Stimulated activated effector memory CD8-positive, alpha-beta T cell treated with anti-CD3 and anti-CD28 coated beads, Interleukin-12 subunit alpha, Interleukin-12 subunit beta, amount 100 ng/mL, for 72 hours (primary cell): Measurements from ENCODE around the gene ATXN10.
A peak's percentile ranks its signal among the peaks of the same experiment; 100 is the strongest.
"Not testable (repeated sequence)": the region's sequence is repeated elsewhere in the genome, so short reads cannot be mapped to it uniquely, and the experiment has no call there.

Experiments
- ATAC-seq: fragments of 150-1000 bp; cut with Tn5 transposase; 2 replicates; pipeline ENCODE4 v1.10.0; 2021
- DNase-seq, 2 donors: peaks; one replicate each; pipeline ENCODE4 v3.0.0; 2021 to 2022; ENCODE audit warnings: low spot score in 2 of 2
- H3K27ac Mint-ChIP-seq: one replicate; pipeline ENCODE4 v1.8.0; 2022; ENCODE audit warnings: mild to moderate bottlenecking, mixed read lengths
- H3K36me3 Mint-ChIP-seq: one replicate; pipeline ENCODE4 v1.8.0; 2022; ENCODE audit warnings: mild to moderate bottlenecking, mixed read lengths
- H3K4me1 Mint-ChIP-seq: one replicate; pipeline ENCODE4 v1.8.0; 2022; ENCODE audit warnings: mixed read lengths
- H3K4me3 Mint-ChIP-seq: one replicate; pipeline ENCODE4 v1.8.0; 2022; ENCODE audit warnings: mild to moderate bottlenecking, mixed read lengths
- H3K9me3 Mint-ChIP-seq: one replicate; pipeline ENCODE4 v1.8.0; 2022; ENCODE audit warnings: mixed read lengths

ATXN10 gene

DNA sequence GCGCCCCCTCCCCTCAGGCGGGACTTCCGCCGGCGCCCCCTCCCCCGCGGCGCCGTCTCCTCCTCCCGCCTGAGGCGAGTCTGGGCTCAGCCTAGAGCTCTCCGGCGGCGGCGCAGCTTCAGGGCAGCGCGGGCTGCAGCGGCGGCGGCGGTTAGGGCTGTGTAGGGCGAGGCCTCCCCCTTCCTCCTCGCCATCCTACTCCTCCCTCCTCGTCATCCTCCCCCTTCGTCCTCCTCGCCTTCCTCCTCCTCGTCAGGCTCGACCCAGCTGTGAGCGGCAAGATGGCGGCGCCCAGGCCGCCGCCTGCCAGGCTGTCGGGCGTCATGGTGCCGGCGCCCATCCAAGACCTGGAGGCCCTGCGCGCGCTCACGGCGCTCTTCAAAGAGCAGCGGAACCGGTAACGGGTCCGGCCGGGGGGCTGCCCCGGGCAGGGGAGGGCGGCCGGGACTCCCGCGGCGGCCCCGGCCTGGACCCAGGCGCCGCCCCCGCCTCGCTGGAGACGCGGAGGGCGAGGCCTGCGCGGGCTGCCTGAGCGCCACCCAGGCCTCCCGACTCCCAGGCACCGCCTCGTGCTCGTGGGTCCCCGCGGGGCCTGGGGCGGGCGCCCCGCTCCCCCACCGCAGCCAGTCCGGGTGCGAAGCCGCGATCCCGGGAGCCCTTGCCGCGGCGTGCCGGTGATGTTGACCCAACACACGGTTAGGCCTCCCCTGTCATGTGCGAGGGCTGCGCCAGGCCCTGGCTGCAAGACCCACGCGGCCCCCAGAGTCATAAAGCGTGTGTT lies at the start of gene ATXN10:
TSS of gene ATXN10 (plus strand) at position 52 of the 781 bp plus-strand sequence. CDS start at position 282, 230 bp downstream.
- H3K27ac Mint-ChIP-seq = peak within 1 kb of the TSS; percentile 94
- ATAC-seq (peak; percentile 84), DNase-seq (peak; percentile 48 to 84)
- peaks cover 18% of the 10 kb centered on the region for H3K36me3 Mint-ChIP-seq
- H3K4me3 Mint-ChIP-seq = peak within 1 kb of the TSS; percentile 84
- peaks cover 2% of the 10 kb centered on the region for H3K9me3 Mint-ChIP-seq
- peaks cover 35% of the 10 kb centered on the region for H3K4me1 Mint-ChIP-seq

DNA sequence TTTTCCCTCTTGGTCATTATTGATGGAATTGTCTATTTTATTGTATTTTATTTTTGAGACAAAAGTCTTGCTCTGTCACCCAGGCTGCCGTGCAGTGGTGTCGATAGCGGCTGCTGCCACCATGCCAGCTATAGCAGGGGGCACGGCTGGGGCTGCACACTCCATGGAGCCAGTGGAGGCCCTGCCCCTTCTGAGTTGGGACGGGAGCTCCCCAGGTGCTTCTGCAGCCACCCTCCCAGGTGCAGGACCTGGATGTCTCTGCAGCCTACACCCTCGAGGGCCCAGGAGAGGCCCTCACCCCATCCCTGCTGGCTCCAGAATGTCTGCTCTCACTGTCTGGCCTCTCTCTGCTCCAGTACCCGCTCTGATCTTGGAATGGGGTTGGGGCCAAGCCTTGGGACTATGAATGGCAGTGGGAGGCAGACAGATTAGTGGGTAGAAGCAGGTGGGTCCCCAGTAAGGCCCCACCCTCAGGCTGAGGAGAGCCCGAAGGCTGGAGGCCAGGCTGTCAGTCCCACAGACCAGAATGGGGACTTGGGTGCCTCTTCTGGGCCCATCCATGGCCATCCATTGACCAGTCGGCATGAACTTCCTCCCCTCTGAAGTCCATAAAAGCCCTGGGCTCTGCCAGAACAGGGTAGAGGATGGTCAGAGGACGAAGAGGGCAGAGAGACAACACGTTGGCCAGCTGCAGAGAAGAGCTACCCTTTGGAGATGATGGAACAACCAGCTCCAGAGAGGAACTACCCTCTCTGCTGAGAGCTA lies 49.6 kb upstream of the ATXN10 start:
- peaks cover 4% of the 10 kb centered on the region for H3K36me3 Mint-ChIP-seq
- DNase-seq (no peak), ATAC-seq (no peak)
- no peaks in the 10 kb centered on the region for H3K9me3 Mint-ChIP-seq
- H3K4me3 Mint-ChIP-seq = no peak overlapping the region
- H3K27ac Mint-ChIP-seq = no peak overlapping the region
- peaks cover 10% of the 10 kb centered on the region for H3K4me1 Mint-ChIP-seq

- not testable (repeated sequence) for H3K4me1 Mint-ChIP-seq
Observed at GRCh38 chr22:45623464-45624145, 48.0 kb upstream of the ATXN10 start.

GRCh38 chr22:45626198-45626651 lies 45.4 kb upstream of the ATXN10 start:
- Mint-ChIP-seq H3K36me3 (no peaks in the 10 kb centered on the region), H3K4me3 (no peak overlapping the region), H3K27ac (no peak overlapping the region), H3K4me1 (peaks cover 12% of the 10 kb centered on the region), H3K9me3 (no peaks in the 10 kb centered on the region)
- no peak for DNase-seq
- no peak for ATAC-seq

More at GRCh38 chr22:45623464-45624145, 48.0 kb upstream of the ATXN10 start:
- not testable (repeated sequence) for ATAC-seq, H3K36me3 Mint-ChIP-seq, H3K27ac Mint-ChIP-seq, H3K4me3 Mint-ChIP-seq, DNase-seq, H3K9me3 Mint-ChIP-seq

- H3K36me3 Mint-ChIP-seq = no peaks in the 10 kb centered on the region
- H3K9me3 Mint-ChIP-seq = no peaks in the 10 kb centered on the region
- no peak for DNase-seq
- H3K27ac Mint-ChIP-seq = no peak overlapping the region
- H3K4me3 Mint-ChIP-seq = no peak overlapping the region
- H3K4me1 Mint-ChIP-seq = peaks cover 12% of the 10 kb centered on the region
- ATAC-seq = no peak
Observed at GRCh38 chr22:45627489-45628233, 44.0 kb upstream of the ATXN10 start.

DNA sequence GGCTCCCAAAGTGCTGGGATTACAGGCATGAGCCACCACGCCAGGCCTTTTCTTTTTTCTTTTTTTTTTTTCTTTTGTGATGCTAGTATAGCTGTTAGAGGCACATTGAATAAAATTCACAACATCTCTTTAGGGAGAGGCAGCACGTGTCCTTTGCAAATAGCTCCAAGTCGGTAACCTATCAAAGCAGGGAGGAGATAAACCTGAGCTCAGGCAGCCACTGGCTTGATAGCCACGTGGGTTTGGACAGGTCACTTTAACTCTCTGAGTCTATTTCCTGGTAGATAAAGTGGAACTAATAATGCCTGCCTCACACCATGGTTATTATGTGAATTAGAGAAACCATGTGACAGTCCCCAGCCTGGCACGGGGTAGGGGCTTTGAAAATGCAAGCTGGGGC lies 43.1 kb upstream of the ATXN10 start:
- H3K4me3 Mint-ChIP-seq = no peak overlapping the region
- peaks cover 12% of the 10 kb centered on the region for H3K4me1 Mint-ChIP-seq
- DNase-seq (no peak), ATAC-seq (no peak)
- no peaks in the 10 kb centered on the region for H3K36me3 Mint-ChIP-seq
- H3K9me3 Mint-ChIP-seq = no peaks in the 10 kb centered on the region
- H3K27ac Mint-ChIP-seq = no peak overlapping the region

DNA sequence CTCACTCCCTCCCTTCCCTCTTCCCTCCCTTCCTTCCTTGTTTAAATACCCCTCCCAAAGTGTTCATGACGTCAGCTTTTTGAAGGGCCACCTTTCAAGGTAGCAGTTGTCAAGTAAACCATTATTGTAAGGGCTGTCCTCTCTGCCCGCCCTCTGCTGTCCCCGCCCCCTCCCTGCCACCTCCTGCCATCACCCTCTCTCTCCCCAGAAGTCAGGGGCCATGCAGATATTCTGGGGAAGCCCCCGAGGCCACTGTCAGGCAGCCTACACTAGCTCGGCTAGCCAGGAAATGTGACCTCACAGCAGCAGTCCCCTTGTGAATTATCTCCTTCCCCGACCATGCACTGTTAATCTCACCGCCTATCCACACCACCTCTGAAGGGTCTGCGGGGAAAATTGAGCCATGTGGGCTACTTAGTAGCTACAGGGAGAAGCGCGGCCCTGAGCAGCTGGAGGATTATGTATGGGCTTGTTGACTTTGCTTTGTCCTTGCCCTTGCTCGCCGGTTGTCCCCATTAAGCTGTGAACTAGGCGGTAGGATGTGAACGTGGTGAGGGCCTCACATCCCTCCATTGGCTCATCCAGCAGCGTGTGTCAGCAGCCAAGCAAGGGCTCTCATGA lies 42.1 kb upstream of the ATXN10 start:
- peaks cover 12% of the 10 kb centered on the region for H3K4me1 Mint-ChIP-seq
- ATAC-seq = peak; percentile 92

DNA sequence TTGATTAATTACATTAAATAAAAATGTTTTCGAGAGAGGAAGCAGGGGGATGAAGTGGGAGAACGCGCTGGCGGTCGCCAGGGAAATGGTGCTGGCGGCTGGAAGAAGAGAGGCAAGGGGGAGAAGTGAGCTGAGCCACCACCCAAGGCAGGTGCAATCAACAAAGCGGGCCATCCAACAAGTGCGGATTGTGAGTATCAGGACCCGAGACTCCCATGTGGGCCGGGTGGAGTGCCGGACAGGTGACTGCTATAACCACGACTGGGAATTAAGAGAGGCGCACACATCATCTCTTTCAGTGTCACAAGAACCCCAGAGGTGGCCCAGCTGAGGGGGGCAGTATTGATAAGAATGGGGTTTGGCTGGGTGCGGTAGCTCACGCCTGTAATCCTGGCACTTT lies 41.2 kb upstream of the ATXN10 start:
- ATAC-seq = no peak
- Mint-ChIP-seq H3K9me3 (no peaks in the 10 kb centered on the region), H3K4me1 (peaks cover 12% of the 10 kb centered on the region), H3K4me3 (no peak overlapping the region), H3K27ac (no peak overlapping the region), H3K36me3 (no peaks in the 10 kb centered on the region)
- no peak for DNase-seq

More for the DNA sequence above, 42.1 kb upstream of the ATXN10 start:
- DNase-seq = no peak
- H3K9me3 Mint-ChIP-seq = no peaks in the 10 kb centered on the region
- H3K4me3 Mint-ChIP-seq = no peak overlapping the region
- H3K36me3 Mint-ChIP-seq = no peaks in the 10 kb centered on the region
- peak overlapping the region; percentile 40 for H3K27ac Mint-ChIP-seq

GRCh38 chr22:45631140-45631840 lies 40.3 kb upstream of the ATXN10 start:
- ATAC-seq (no peak), DNase-seq (no peak)
- no peaks in the 10 kb centered on the region for H3K36me3 Mint-ChIP-seq
- no peak overlapping the region for H3K27ac Mint-ChIP-seq
- no peak overlapping the region for H3K4me3 Mint-ChIP-seq
- no peaks in the 10 kb centered on the region for H3K9me3 Mint-ChIP-seq
- peaks cover 12% of the 10 kb centered on the region for H3K4me1 Mint-ChIP-seq

DNA sequence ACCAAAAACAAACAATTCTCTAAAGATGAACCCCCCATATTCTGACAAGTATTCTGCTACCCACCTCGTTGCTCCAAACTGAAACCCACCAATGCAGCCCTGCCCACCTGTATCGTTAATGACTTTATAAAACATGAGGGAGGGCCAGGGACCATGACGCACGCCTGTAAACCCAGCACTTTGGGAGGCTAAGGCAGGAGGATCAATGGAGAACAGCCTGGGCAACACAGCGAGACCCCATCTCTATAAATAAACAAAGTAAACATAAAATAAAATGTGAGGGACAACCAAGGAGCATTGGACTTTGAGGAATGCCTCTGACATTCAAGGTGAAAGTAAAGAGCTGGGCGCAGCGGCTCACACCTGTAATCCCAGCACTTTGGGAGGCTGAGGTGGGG lies 39.8 kb upstream of the ATXN10 start:
- H3K36me3 Mint-ChIP-seq = no peaks in the 10 kb centered on the region
- no peaks in the 10 kb centered on the region for H3K9me3 Mint-ChIP-seq
- ATAC-seq (no peak), DNase-seq (no peak)
- peaks cover 12% of the 10 kb centered on the region for H3K4me1 Mint-ChIP-seq
- H3K27ac Mint-ChIP-seq = no peak overlapping the region
- H3K4me3 Mint-ChIP-seq = no peak overlapping the region

DNA sequence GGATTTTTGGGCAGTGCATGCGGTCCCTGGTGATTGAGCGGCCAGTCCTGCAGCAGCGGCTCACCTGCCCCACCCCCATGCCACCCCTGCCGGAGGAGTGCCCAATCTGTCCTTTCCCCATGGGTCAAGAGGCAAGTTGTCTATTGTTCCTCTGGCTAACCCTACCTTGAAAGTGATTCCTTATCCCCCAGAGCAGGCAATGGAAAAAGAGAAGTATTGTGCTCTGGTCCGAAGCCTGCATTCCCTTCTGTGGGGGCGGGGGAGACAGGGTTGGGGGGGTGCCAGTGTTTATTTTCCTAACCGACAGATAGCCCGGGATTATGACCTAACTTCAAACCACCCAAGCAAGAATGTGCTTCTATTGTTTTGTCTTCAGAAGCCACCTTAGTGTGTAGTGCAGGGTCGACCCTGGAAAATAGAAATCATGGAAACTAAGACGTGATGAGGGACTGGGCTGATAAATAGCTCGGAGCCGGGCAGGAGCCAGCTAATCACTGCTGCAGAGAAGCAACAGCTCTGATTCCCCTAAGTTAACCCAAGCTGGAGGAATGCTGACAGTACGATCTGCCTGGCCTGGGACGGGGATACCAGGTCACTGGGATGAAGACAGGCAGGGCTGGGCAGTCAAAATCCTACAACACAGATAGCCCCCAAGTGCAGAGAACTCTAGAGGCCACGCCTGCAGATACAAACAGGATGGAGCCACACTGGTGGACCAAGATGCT lies 38.7 kb upstream of the ATXN10 start:
- DNase-seq = no peak
- H3K27ac Mint-ChIP-seq = no peak overlapping the region
- no peak overlapping the region for H3K4me3 Mint-ChIP-seq
- peaks cover 12% of the 10 kb centered on the region for H3K4me1 Mint-ChIP-seq
- ATAC-seq = no peak
- no peaks in the 10 kb centered on the region for H3K36me3 Mint-ChIP-seq
- H3K9me3 Mint-ChIP-seq = no peaks in the 10 kb centered on the region

GRCh38 chr22:45636683-45637082 lies 35.0 kb upstream of the ATXN10 start:
- peaks cover 10% of the 10 kb centered on the region for H3K36me3 Mint-ChIP-seq
- H3K27ac Mint-ChIP-seq = no peak overlapping the region
- ATAC-seq (no peak), DNase-seq (no peak)
- H3K4me3 Mint-ChIP-seq = no peak overlapping the region
- peaks cover 22% of the 10 kb centered on the region for H3K4me1 Mint-ChIP-seq
- no peaks in the 10 kb centered on the region for H3K9me3 Mint-ChIP-seq

DNA sequence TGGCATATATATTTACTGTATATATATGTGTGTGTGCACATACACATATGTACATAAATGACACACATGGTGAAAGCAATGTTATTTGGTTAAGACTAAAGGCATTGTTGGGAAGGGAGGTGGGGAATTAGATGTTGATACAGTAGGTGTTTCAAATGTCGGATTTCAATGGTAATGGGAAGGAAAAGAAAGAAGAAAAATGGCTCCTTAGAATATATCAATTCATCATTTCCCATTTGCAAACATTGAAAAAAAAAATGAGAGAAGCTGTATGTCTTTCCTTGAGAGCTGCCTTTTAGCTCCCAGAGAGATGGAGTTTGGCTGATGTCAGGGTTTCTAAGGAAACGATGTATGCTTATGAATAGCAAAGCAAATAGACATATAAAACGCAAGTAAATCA lies 33.4 kb upstream of the ATXN10 start:
- Mint-ChIP-seq H3K9me3 (no peaks in the 10 kb centered on the region), H3K27ac (no peak overlapping the region), H3K36me3 (peaks cover 10% of the 10 kb centered on the region), H3K4me1 (peaks cover 29% of the 10 kb centered on the region), H3K4me3 (peak overlapping the region; percentile 64)
- ATAC-seq (no peak), DNase-seq (no peak)
